DOHH2 (cell line): Measurements from ENCODE around the gene SYTL2.

Source experiments
- EZH2phosphoT487 ChIP-seq: fragments of 200-600 bp; sonication (generic); IDR thresholded peaks from 2 replicates; pipeline ENCODE4 v1.6.1; 2017; ENCODE audit warnings: borderline replicate concordance, mild to moderate bottlenecking, antibody characterized with exemption, low read length, moderate library complexity, mixed read lengths
- TF ChIP-seq, protein P1 (sequence below): fragments of 200-600 bp; sonication (generic); IDR thresholded peaks from one replicate; pipeline ENCODE4 v1.5.1; 2014; ENCODE audit warnings: antibody characterized with exemption, mild to moderate bottlenecking, low read depth, low read length; ENCODE audit not compliant: poor library complexity, severe bottlenecking

DNA sequence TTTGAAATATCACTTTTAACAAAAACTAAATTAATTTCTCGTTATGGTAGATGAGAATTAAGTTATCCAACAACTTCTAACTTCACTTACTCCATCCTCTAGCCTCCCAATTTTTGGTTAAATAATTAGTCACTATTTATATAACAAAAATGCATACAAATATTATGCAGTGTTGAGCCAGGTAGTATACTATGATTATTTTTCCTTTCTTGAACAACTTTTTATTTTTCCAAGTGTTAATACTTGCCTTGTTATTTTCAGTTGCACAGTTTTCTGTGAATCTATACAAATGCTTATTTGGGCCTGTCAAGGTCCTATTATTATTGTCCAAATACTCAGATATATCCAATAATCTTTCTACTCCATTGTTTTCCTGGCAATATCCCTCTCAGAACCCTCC lies 24.3 kb upstream of the SYTL2 start:
- TF ChIP-seq, protein P1, sequence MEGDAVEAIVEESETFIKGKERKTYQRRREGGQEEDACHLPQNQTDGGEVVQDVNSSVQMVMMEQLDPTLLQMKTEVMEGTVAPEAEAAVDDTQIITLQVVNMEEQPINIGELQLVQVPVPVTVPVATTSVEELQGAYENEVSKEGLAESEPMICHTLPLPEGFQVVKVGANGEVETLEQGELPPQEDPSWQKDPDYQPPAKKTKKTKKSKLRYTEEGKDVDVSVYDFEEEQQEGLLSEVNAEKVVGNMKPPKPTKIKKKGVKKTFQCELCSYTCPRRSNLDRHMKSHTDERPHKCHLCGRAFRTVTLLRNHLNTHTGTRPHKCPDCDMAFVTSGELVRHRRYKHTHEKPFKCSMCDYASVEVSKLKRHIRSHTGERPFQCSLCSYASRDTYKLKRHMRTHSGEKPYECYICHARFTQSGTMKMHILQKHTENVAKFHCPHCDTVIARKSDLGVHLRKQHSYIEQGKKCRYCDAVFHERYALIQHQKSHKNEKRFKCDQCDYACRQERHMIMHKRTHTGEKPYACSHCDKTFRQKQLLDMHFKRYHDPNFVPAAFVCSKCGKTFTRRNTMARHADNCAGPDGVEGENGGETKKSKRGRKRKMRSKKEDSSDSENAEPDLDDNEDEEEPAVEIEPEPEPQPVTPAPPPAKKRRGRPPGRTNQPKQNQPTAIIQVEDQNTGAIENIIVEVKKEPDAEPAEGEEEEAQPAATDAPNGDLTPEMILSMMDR = no peak
- no peak for TF ChIP-seq EZH2phosphoT487
